A549 (cell line): ENCODE results near the gene CYSRT1. TPM values are rescaled to one million over a fixed set of nuclear protein-coding genes. Genes with fewer than 3 reads are reported as not detected.

Experiments used
- ATAC-seq, 2 experiments: fragments of 200-7000 bp in 1 of 2; fragments of >200 bp in 1 of 2; cut with Nextera tagmentation in 1 of 2; cut with Tn5 transposase in 1 of 2; 3 replicates each; pipeline versions ENCODE4 v1.8.0 to v1.9.1; 2018 to 2020; ENCODE audit warnings: mild to moderate bottlenecking in 1 of 2, moderate library complexity in 1 of 2
- CTCF ChIA-PET: fragments of 300-600 bp; sonication (Branson Sonifier 250); formaldehyde crosslinking; extraction: SDS; loops from one replicate; lab custom pipeline; 2021; ENCODE audit warnings: antibody characterized with exemption, inconsistent platforms; lab: Yijun Ruan, JAX
- POLR2A ChIA-PET: fragments of 350-600 bp; formaldehyde crosslinking; extraction: SDS; loops from one replicate; lab custom pipeline; 2021; ENCODE audit warnings: antibody characterized with exemption, inconsistent platforms; lab: Yijun Ruan, JAX
- DNase-seq, 2 experiments: peaks; one replicate each; pipeline versions ENCODE4 v3.0.0 to v3.0.0-alpha.2; 2011 to 2016; ENCODE audit warnings: low read depth in 1 of 2, low spot score in 1 of 2
- FAIRE-seq: peaks from 2 replicates; lab custom pipeline; 2011; peaks lifted over from hg19 to GRCh38; lab: Jason Lieb, UNC
- H3K27ac ChIP-seq, 2 experiments: fragments of >200 bp; sonication (Bioruptor Twin); formaldehyde crosslinking; 3 replicates each; pipeline ENCODE4 v1.5.1; 2016 to 2017
- H3K4me1 ChIP-seq: fragments of >200 bp; sonication (Bioruptor Twin); formaldehyde crosslinking; 3 replicates; pipeline ENCODE4 v1.6.1; 2016
- H3K4me2 ChIP-seq: fragments of >200 bp; sonication (Bioruptor Twin); formaldehyde crosslinking; 3 replicates; pipeline ENCODE4 v1.6.1; 2016
- H3K4me3 ChIP-seq: fragments of >200 bp; sonication (Bioruptor Twin); formaldehyde crosslinking; 3 replicates; pipeline ENCODE4 v1.5.1; 2016
- H3K9me3 ChIP-seq: fragments of >200 bp; sonication (Bioruptor Twin); formaldehyde crosslinking; 3 replicates; pipeline ENCODE4 v1.6.1; 2016
- CHD4 ChIP-seq: fragments of 200-600 bp; sonication (generic); IDR thresholded peaks from 2 replicates; pipeline ENCODE4 v1.6.1; 2016; ENCODE audit warnings: antibody characterized with exemption, mild to moderate bottlenecking, borderline replicate concordance
- CTCF ChIP-seq: fragments of >200 bp; sonication (Bioruptor Twin); formaldehyde crosslinking; IDR thresholded peaks from 3 replicates; pipeline ENCODE4 v1.5.1; 2016
- ELK1 ChIP-seq: fragments of 150-350 bp; IDR thresholded peaks from 2 replicates; pipeline ENCODE4 v1.6.1; 2014; ENCODE audit warnings: low read depth, mild to moderate bottlenecking, low read length
- ESRRA ChIP-seq: fragments of 150-350 bp; IDR thresholded peaks from 2 replicates; pipeline ENCODE4 v1.6.1; 2014; ENCODE audit warnings: mild to moderate bottlenecking, low read length, borderline replicate concordance
- FOSB ChIP-seq: fragments of 250-450 bp; sonication (Bioruptor Pico); IDR thresholded peaks from 2 replicates; pipeline ENCODE4 v1.5.0; 2020; ENCODE audit warnings: mild to moderate bottlenecking, moderate library complexity
- FOSL2 ChIP-seq, 2 experiments: fragments of 450-650 bp in 1 of 2; fragments of >200 bp in 1 of 2; sonication (Bioruptor Twin) in 1 of 2; formaldehyde crosslinking; IDR thresholded peaks; 2 replicates each; pipeline versions ENCODE4 v1.5.0 to v1.6.1; 2016 to 2020; ENCODE audit warnings: mild to moderate bottlenecking in 1 of 2, moderate library complexity in 1 of 2
- HDAC2 ChIP-seq: fragments of 200-600 bp; sonication (generic); IDR thresholded peaks from 2 replicates; pipeline ENCODE4 v1.6.1; 2016
- HES2 ChIP-seq: fragments of >200 bp; sonication (Bioruptor Twin); formaldehyde crosslinking; IDR thresholded peaks from 2 replicates; pipeline ENCODE4 v1.6.1; 2016
- JUNB ChIP-seq: fragments of >200 bp; sonication (Bioruptor Twin); formaldehyde crosslinking; IDR thresholded peaks from 2 replicates; pipeline ENCODE4 v1.6.1; 2016
- KDM1A ChIP-seq: fragments of 200-600 bp; sonication (generic); IDR thresholded peaks from 2 replicates; pipeline ENCODE4 v1.6.1; 2016; ENCODE audit warnings: low read depth, mild to moderate bottlenecking
- MAX ChIP-seq: IDR thresholded peaks from 2 replicates; pipeline ENCODE4 v1.6.1; 2012
- MYC ChIP-seq: IDR thresholded peaks from 2 replicates; pipeline ENCODE4 v1.6.1; 2012; ENCODE audit warnings: mild to moderate bottlenecking, inconsistent platforms, low read length, improper control_type of control experiment, borderline replicate concordance
- NFE2L2 ChIP-seq: fragments of 150-350 bp; conservative IDR thresholded peaks from 2 replicates; pipeline ENCODE4 v1.6.1; 2014; ENCODE audit warnings: low read length
- NPAS2 ChIP-seq: fragments of 250-450 bp; sonication (Bioruptor Pico); IDR thresholded peaks from 2 replicates; pipeline ENCODE4 v1.8.0; 2022; ENCODE audit warnings: mild to moderate bottlenecking, moderate library complexity, borderline replicate concordance
- NR3C1 ChIP-seq: fragments of >200 bp; sonication (Bioruptor Twin); formaldehyde crosslinking; IDR thresholded peaks from 3 replicates; pipeline ENCODE4 v1.6.1; 2017
- POLR2AphosphoS2 ChIP-seq: conservative IDR thresholded peaks from 2 replicates; pipeline ENCODE4 v1.6.1; 2012; ENCODE audit warnings: low read length, improper control_type of control experiment, inconsistent platforms
- ZC3H11A ChIP-seq: fragments of 450-650 bp; IDR thresholded peaks from 2 replicates; pipeline ENCODE4 v1.6.1; 2014; ENCODE audit warnings: antibody characterized with exemption, mild to moderate bottlenecking
- WGBS: methylation state at CpG from one replicate; pipeline ENCODE4 v1.1.6; 2017; ENCODE audit errors: missing lambda C conversion rate; 5-methylcytosine and 5-hydroxymethylcytosine counted together
- polyA plus RNA-seq, 4 experiments: library from polyadenylated mRNA; depleted of rRNA in 3 of 4; stranded (reverse); fragments of >200 nt; fragmentation: RNase III in 1 of 4; extraction: RNeasy Plus Mini Kit Qiagen cat#74134 plus additional on column Dnase treatment in 1 of 4; gene quantifications; 2 replicates in 3 of 4; 3 replicates in 1 of 4; pipeline ENCODE4 v1.2.3, GENCODE V29; 2011 to 2017

The CYSRT1 gene
- polyA plus RNA-seq, 2 of the 4 experiments (the other 2 are of a cell fraction) = 0.30 to 0.81 TPM

- Histone ChIP-seq H3K27ac (no peak overlapping the region), H3K4me1 (peaks cover 38% of the 10 kb centered on the region), H3K4me3 (no peak overlapping the region), H3K9me3 (no peaks in the 10 kb centered on the region), H3K4me2 (no peak overlapping the region)
- WGBS = 85% methylated on average over 14 of the region's 15 CpGs
- DNase-seq (no peak), ATAC-seq (no peak), FAIRE-seq (no peak)
- ChIA-PET CTCF (interaction anchor here (0.5 to 4.2 kb wide), 8 partner anchors 10 to 187 kb away, joined by 3 to 43 read pairs (median 3); partner anchors contain the start of gene MAN1B1), POLR2A (no interaction called here)
- no peak for TF ChIP-seq HDAC2
- TF ChIP-seq HES2 = no peak
- no peak for TF ChIP-seq FOSB (CRISPR knock-in tag)
- no peak for TF ChIP-seq KDM1A
- no peak for TF ChIP-seq CTCF
- no peak for TF ChIP-seq NFE2L2
- TF ChIP-seq ZC3H11A = no peak
- TF ChIP-seq MYC = no peak
- no peak for TF ChIP-seq CHD4
- no peak for TF ChIP-seq MAX
These were observed 48.8 kb downstream of the CYSRT1 start for GRCh38 chr9:137273611-137274320.

- TF ChIP-seq ELK1 = no peak
- no peak for TF ChIP-seq FOSL2 (IDR thresholded peaks at IDR 0.05)
- no peak for TF ChIP-seq FOSL2 (CRISPR knock-in tag; IDR thresholded peaks at IDR 0.05)
- no peak for TF ChIP-seq POLR2AphosphoS2
- TF ChIP-seq NR3C1 = no peak
- TF ChIP-seq KDM1A = no peak
- TF ChIP-seq JUNB = no peak
- no peak for TF ChIP-seq NPAS2 (CRISPR knock-in tag)
- no peak for TF ChIP-seq ESRRA
- FAIRE-seq (no peak), ATAC-seq (no peak), DNase-seq (no peak)
- ChIA-PET POLR2A (no interaction called here), CTCF (interaction anchor here (0.6 to 4.2 kb wide), 4 partner anchors 13 to 464 kb away, joined by 4 to 43 read pairs (median 5); no protein-coding TSS in a partner anchor)
- H3K4me2 ChIP-seq = 0 out of 3 replicates have a peak overlapping the region, but pooled peaks have one; percentile 97
- peaks cover 28% of the 10 kb centered on the region for H3K4me1 ChIP-seq
- H3K27ac ChIP-seq = peak overlapping the region in 1 of 2 experiments; percentile 96; a peak in 3 of 6 replicates
- WGBS = 90% methylated on average over 10 of the region's 10 CpGs
- no peak overlapping the region for H3K4me3 ChIP-seq
- H3K9me3 ChIP-seq = no peaks in the 10 kb centered on the region
These were observed 50.2 kb downstream of the CYSRT1 start for GRCh38 chr9:137275203-137275587.

Other genes starting within 250 kb of the CYSRT1 start
Only the 30 nearest of the 32 such genes appear.
- gene PAXX, start 232.8 kb upstream of the CYSRT1 start, polyA plus RNA-seq (2011; rRNA removed) = 12.6 and 15.6 TPM in 2 replicates
- gene PAXX, start 232.8 kb upstream of the CYSRT1 start, polyA plus RNA-seq (2017; fragmentation: RNase III; extraction: RNeasy Plus Mini Kit Qiagen cat#74134 plus additional on column Dnase treatment) = 50.7 to 57.0 TPM (median 53.2 TPM) in 3 replicates
- 0.33 and 0.61 TPM in 2 replicates for gene CLIC3, start 228.6 kb upstream of the CYSRT1 start, polyA plus RNA-seq (2011; rRNA removed)
- 5.1 to 6.6 TPM (median 6.4 TPM) in 3 replicates for gene CLIC3, start 228.6 kb upstream of the CYSRT1 start, polyA plus RNA-seq (2017; fragmentation: RNase III; extraction: RNeasy Plus Mini Kit Qiagen cat#74134 plus additional on column Dnase treatment)
- 8.3 and 10.1 TPM in 2 replicates for gene ABCA2, start 196.9 kb upstream of the CYSRT1 start, polyA plus RNA-seq (2011; rRNA removed)
- 23.0 to 25.6 TPM (median 24.7 TPM) in 3 replicates for gene ABCA2, start 196.9 kb upstream of the CYSRT1 start, polyA plus RNA-seq (2017; fragmentation: RNase III; extraction: RNeasy Plus Mini Kit Qiagen cat#74134 plus additional on column Dnase treatment)
- not detected in 2 replicates for gene FUT7, start 193.1 kb upstream of the CYSRT1 start, polyA plus RNA-seq (2011; rRNA removed)
- gene FUT7, start 193.1 kb upstream of the CYSRT1 start, polyA plus RNA-seq (2017; fragmentation: RNase III; extraction: RNeasy Plus Mini Kit Qiagen cat#74134 plus additional on column Dnase treatment) = 0.07 TPM in 1 of 3 replicates, not detected in the others
- 12.7 and 13.0 TPM in 2 replicates for gene NPDC1, start 179.0 kb upstream of the CYSRT1 start, polyA plus RNA-seq (2011; rRNA removed)
- 33.2 to 40.6 TPM (median 40.2 TPM) in 3 replicates for gene NPDC1, start 179.0 kb upstream of the CYSRT1 start, polyA plus RNA-seq (2017; fragmentation: RNase III; extraction: RNeasy Plus Mini Kit Qiagen cat#74134 plus additional on column Dnase treatment)
- gene ENTPD2, start 171.1 kb upstream of the CYSRT1 start, polyA plus RNA-seq (2011; rRNA removed) = 0.75 and 2.3 TPM in 2 replicates
- 0.71 to 1.2 TPM (median 1.1 TPM) in 3 replicates for gene ENTPD2, start 171.1 kb upstream of the CYSRT1 start, polyA plus RNA-seq (2017; fragmentation: RNase III; extraction: RNeasy Plus Mini Kit Qiagen cat#74134 plus additional on column Dnase treatment)
- 6.5 and 6.9 TPM in 2 replicates for gene SAPCD2, start 154.6 kb upstream of the CYSRT1 start, polyA plus RNA-seq (2011; rRNA removed)
- gene SAPCD2, start 154.6 kb upstream of the CYSRT1 start, polyA plus RNA-seq (2017; fragmentation: RNase III; extraction: RNeasy Plus Mini Kit Qiagen cat#74134 plus additional on column Dnase treatment) = 13.1 to 16.4 TPM (median 14.6 TPM) in 3 replicates
- gene UAP1L1, start 147.7 kb upstream of the CYSRT1 start, polyA plus RNA-seq (2011; rRNA removed) = 1.2 and 1.9 TPM in 2 replicates
- 4.8 to 7.8 TPM (median 6.0 TPM) in 3 replicates for gene UAP1L1, start 147.7 kb upstream of the CYSRT1 start, polyA plus RNA-seq (2017; fragmentation: RNase III; extraction: RNeasy Plus Mini Kit Qiagen cat#74134 plus additional on column Dnase treatment)
- 31.7 and 47.8 TPM in 2 replicates for gene MAN1B1, start 138.2 kb upstream of the CYSRT1 start, polyA plus RNA-seq (2011; rRNA removed)
- 45.1 to 48.6 TPM (median 47.0 TPM) in 3 replicates for gene MAN1B1, start 138.2 kb upstream of the CYSRT1 start, polyA plus RNA-seq (2017; fragmentation: RNase III; extraction: RNeasy Plus Mini Kit Qiagen cat#74134 plus additional on column Dnase treatment)
- gene DPP7, start 110.4 kb upstream of the CYSRT1 start, polyA plus RNA-seq (2011; rRNA removed) = 27.6 and 36.0 TPM in 2 replicates
- 61.3 to 71.8 TPM (median 68.5 TPM) in 3 replicates for gene DPP7, start 110.4 kb upstream of the CYSRT1 start, polyA plus RNA-seq (2017; fragmentation: RNase III; extraction: RNeasy Plus Mini Kit Qiagen cat#74134 plus additional on column Dnase treatment)
- gene GRIN1, start 86.0 kb upstream of the CYSRT1 start, polyA plus RNA-seq (2011; rRNA removed) = 0.11 and 0.13 TPM in 2 replicates
- gene GRIN1, start 86.0 kb upstream of the CYSRT1 start, polyA plus RNA-seq (2017; fragmentation: RNase III; extraction: RNeasy Plus Mini Kit Qiagen cat#74134 plus additional on column Dnase treatment) = 0.30 to 0.51 TPM (median 0.45 TPM) in 3 replicates
- 0.08 and 0.09 TPM in 2 replicates for gene LRRC26, start 55.1 kb upstream of the CYSRT1 start, polyA plus RNA-seq (2011; rRNA removed)
- 0.80 to 1.2 TPM (median 1.0 TPM) in 3 replicates for gene LRRC26, start 55.1 kb upstream of the CYSRT1 start, polyA plus RNA-seq (2017; fragmentation: RNase III; extraction: RNeasy Plus Mini Kit Qiagen cat#74134 plus additional on column Dnase treatment)
- not detected in 2 replicates for gene TMEM210, start 53.1 kb upstream of the CYSRT1 start, polyA plus RNA-seq (2011; rRNA removed)
- not detected in 3 replicates for gene TMEM210, start 53.1 kb upstream of the CYSRT1 start, polyA plus RNA-seq (2017; fragmentation: RNase III; extraction: RNeasy Plus Mini Kit Qiagen cat#74134 plus additional on column Dnase treatment)
- 17.5 and 22.3 TPM in 2 replicates for gene ANAPC2, start 36.6 kb upstream of the CYSRT1 start, polyA plus RNA-seq (2011; rRNA removed)
- gene ANAPC2, start 36.6 kb upstream of the CYSRT1 start, polyA plus RNA-seq (2017; fragmentation: RNase III; extraction: RNeasy Plus Mini Kit Qiagen cat#74134 plus additional on column Dnase treatment) = 35.4 to 40.7 TPM (median 39.9 TPM) in 3 replicates
- gene SSNA1, start 36.5 kb upstream of the CYSRT1 start, polyA plus RNA-seq (2011; rRNA removed) = 52.6 and 54.1 TPM in 2 replicates
- gene SSNA1, start 36.5 kb upstream of the CYSRT1 start, polyA plus RNA-seq (2017; fragmentation: RNase III; extraction: RNeasy Plus Mini Kit Qiagen cat#74134 plus additional on column Dnase treatment) = 89.2 to 102 TPM (median 102 TPM) in 3 replicates
- 2.1 and 2.4 TPM in 2 replicates for gene TPRN, start 24.4 kb upstream of the CYSRT1 start, polyA plus RNA-seq (2011; rRNA removed)
- gene TPRN, start 24.4 kb upstream of the CYSRT1 start, polyA plus RNA-seq (2017; fragmentation: RNase III; extraction: RNeasy Plus Mini Kit Qiagen cat#74134 plus additional on column Dnase treatment) = 5.3 to 6.5 TPM (median 6.3 TPM) in 3 replicates
- gene TMEM203, start 19.5 kb upstream of the CYSRT1 start, polyA plus RNA-seq (2011; rRNA removed) = 47.3 and 51.8 TPM in 2 replicates
- 29.2 to 31.0 TPM (median 31.0 TPM) in 3 replicates for gene TMEM203, start 19.5 kb upstream of the CYSRT1 start, polyA plus RNA-seq (2017; fragmentation: RNase III; extraction: RNeasy Plus Mini Kit Qiagen cat#74134 plus additional on column Dnase treatment)
- gene NDOR1, start 19.5 kb upstream of the CYSRT1 start, polyA plus RNA-seq (2011; rRNA removed) = 5.6 and 6.4 TPM in 2 replicates
- gene NDOR1, start 19.5 kb upstream of the CYSRT1 start, polyA plus RNA-seq (2017; fragmentation: RNase III; extraction: RNeasy Plus Mini Kit Qiagen cat#74134 plus additional on column Dnase treatment) = 17.9 to 19.5 TPM (median 17.9 TPM) in 3 replicates
- gene RNF208, start 2.9 kb upstream of the CYSRT1 start, polyA plus RNA-seq (2011; rRNA removed) = 0.06 and 0.29 TPM in 2 replicates
- 1.0 to 1.7 TPM (median 1.7 TPM) in 3 replicates for gene RNF208, start 2.9 kb upstream of the CYSRT1 start, polyA plus RNA-seq (2017; fragmentation: RNase III; extraction: RNeasy Plus Mini Kit Qiagen cat#74134 plus additional on column Dnase treatment)
- gene RNF224, start 2.3 kb downstream of the CYSRT1 start, polyA plus RNA-seq (2011; rRNA removed) = not detected in 2 replicates
- gene RNF224, start 2.3 kb downstream of the CYSRT1 start, polyA plus RNA-seq (2017; fragmentation: RNase III; extraction: RNeasy Plus Mini Kit Qiagen cat#74134 plus additional on column Dnase treatment) = 0.04 to 0.07 TPM (median 0.07 TPM) in 3 replicates
- gene SLC34A3, start 5.7 kb downstream of the CYSRT1 start, polyA plus RNA-seq (2011; rRNA removed) = not detected in 2 replicates
- gene SLC34A3, start 5.7 kb downstream of the CYSRT1 start, polyA plus RNA-seq (2017; fragmentation: RNase III; extraction: RNeasy Plus Mini Kit Qiagen cat#74134 plus additional on column Dnase treatment) = 0.04 to 0.05 TPM (median 0.05 TPM) in 3 replicates
- 256 and 268 TPM in 2 replicates for gene TUBB4B, start 16.1 kb downstream of the CYSRT1 start, polyA plus RNA-seq (2011; rRNA removed)
- gene TUBB4B, start 16.1 kb downstream of the CYSRT1 start, polyA plus RNA-seq (2017; fragmentation: RNase III; extraction: RNeasy Plus Mini Kit Qiagen cat#74134 plus additional on column Dnase treatment) = 646 to 795 TPM (median 671 TPM) in 3 replicates
- not detected in 2 replicates for gene STPG3, start 26.1 kb downstream of the CYSRT1 start, polyA plus RNA-seq (2011; rRNA removed)
- not detected in 3 replicates for gene STPG3, start 26.1 kb downstream of the CYSRT1 start, polyA plus RNA-seq (2017; fragmentation: RNase III; extraction: RNeasy Plus Mini Kit Qiagen cat#74134 plus additional on column Dnase treatment)
- 31.8 and 33.8 TPM in 2 replicates for gene NELFB, start 30.2 kb downstream of the CYSRT1 start, polyA plus RNA-seq (2011; rRNA removed)
- gene NELFB, start 30.2 kb downstream of the CYSRT1 start, polyA plus RNA-seq (2017; fragmentation: RNase III; extraction: RNeasy Plus Mini Kit Qiagen cat#74134 plus additional on column Dnase treatment) = 44.4 to 46.3 TPM (median 45.3 TPM) in 3 replicates
- gene TOR4A, start 52.6 kb downstream of the CYSRT1 start, polyA plus RNA-seq (2011; rRNA removed) = 8.7 and 9.8 TPM in 2 replicates
- gene TOR4A, start 52.6 kb downstream of the CYSRT1 start, polyA plus RNA-seq (2017; fragmentation: RNase III; extraction: RNeasy Plus Mini Kit Qiagen cat#74134 plus additional on column Dnase treatment) = 15.6 to 18.6 TPM (median 17.5 TPM) in 3 replicates
- gene NRARP, start 77.1 kb downstream of the CYSRT1 start, polyA plus RNA-seq (2011; rRNA removed) = 3.2 and 5.1 TPM in 2 replicates
- gene NRARP, start 77.1 kb downstream of the CYSRT1 start, polyA plus RNA-seq (2017; fragmentation: RNase III; extraction: RNeasy Plus Mini Kit Qiagen cat#74134 plus additional on column Dnase treatment) = 1.3 to 1.4 TPM (median 1.3 TPM) in 3 replicates
- gene EXD3, start 198.0 kb downstream of the CYSRT1 start, polyA plus RNA-seq (2011; rRNA removed) = 3.3 and 3.4 TPM in 2 replicates
- gene EXD3, start 198.0 kb downstream of the CYSRT1 start, polyA plus RNA-seq (2017; fragmentation: RNase III; extraction: RNeasy Plus Mini Kit Qiagen cat#74134 plus additional on column Dnase treatment) = 4.0 to 5.4 TPM (median 4.5 TPM) in 3 replicates
- gene NOXA1, start 198.2 kb downstream of the CYSRT1 start, polyA plus RNA-seq (2011; rRNA removed) = 0.44 and 0.58 TPM in 2 replicates
- gene NOXA1, start 198.2 kb downstream of the CYSRT1 start, polyA plus RNA-seq (2017; fragmentation: RNase III; extraction: RNeasy Plus Mini Kit Qiagen cat#74134 plus additional on column Dnase treatment) = 1.1 to 1.9 TPM (median 1.5 TPM) in 3 replicates
- 0.18 and 0.22 TPM in 2 replicates for gene ENTPD8, start 216.2 kb downstream of the CYSRT1 start, polyA plus RNA-seq (2011; rRNA removed)
- gene ENTPD8, start 216.2 kb downstream of the CYSRT1 start, polyA plus RNA-seq (2017; fragmentation: RNase III; extraction: RNeasy Plus Mini Kit Qiagen cat#74134 plus additional on column Dnase treatment) = 0.21 to 0.41 TPM (median 0.36 TPM) in 3 replicates
- gene NSMF, start 234.2 kb downstream of the CYSRT1 start, polyA plus RNA-seq (2011; rRNA removed) = 16.0 and 20.0 TPM in 2 replicates
- 29.2 to 35.0 TPM (median 33.0 TPM) in 3 replicates for gene NSMF, start 234.2 kb downstream of the CYSRT1 start, polyA plus RNA-seq (2017; fragmentation: RNase III; extraction: RNeasy Plus Mini Kit Qiagen cat#74134 plus additional on column Dnase treatment)